Activated CD8-positive, alpha-beta memory T cell treated with anti-CD3 and anti-CD28 coated beads for 36 hours (primary cell): Measurements from ENCODE around the gene CCDC38. TPM values are rescaled to one million over a fixed set of nuclear protein-coding genes. Genes with fewer than 3 reads are reported as not detected.
"Not testable (repeated sequence)": the region's sequence is repeated elsewhere in the genome, so short reads cannot be mapped to it uniquely, and the experiment has no call there.

Experiments
- CTCF ChIA-PET: fragments of 350-600 bp; sonication (Branson Sonifier 250); formaldehyde crosslinking; loops from one replicate; lab custom pipeline; 2021; ENCODE audit warnings: antibody characterized with exemption; lab: Charles Lee
- POLR2A ChIA-PET: fragments of 350-600 bp; sonication (Branson Sonifier 250); formaldehyde crosslinking; loops from one replicate; lab custom pipeline; 2021; ENCODE audit warnings: antibody characterized with exemption; lab: Charles Lee
- total RNA-seq, 2 experiments: library from RNA; stranded (reverse); gene quantifications; one replicate each; pipeline ENCODE4 v1.2.3, GENCODE V29; 2021

Gene CCDC38
- total RNA-seq, 2 experiments from 2014 or later: 0.25 to 0.31 TPM

DNA sequence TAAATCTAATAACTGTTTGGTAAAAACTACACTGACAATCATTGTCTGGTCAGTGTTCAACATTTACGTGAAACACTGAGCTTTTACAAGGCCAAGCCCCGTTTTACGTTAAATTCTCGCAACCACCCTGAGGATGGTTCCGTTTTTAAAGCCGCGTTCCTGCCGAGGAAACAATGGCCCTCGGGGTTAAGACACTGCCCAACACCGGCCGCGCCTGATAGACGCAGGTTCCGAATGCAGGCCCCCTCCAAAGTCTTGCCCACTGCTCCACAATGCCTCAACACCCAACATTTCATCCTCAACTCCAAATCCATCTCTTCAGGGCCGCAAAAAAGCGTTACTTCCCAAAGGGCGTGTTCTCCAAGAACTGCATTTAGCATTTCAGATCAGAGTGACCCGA is 84.6 kb downstream of the CCDC38 start:
- POLR2A ChIA-PET: no interaction called here

DNA sequence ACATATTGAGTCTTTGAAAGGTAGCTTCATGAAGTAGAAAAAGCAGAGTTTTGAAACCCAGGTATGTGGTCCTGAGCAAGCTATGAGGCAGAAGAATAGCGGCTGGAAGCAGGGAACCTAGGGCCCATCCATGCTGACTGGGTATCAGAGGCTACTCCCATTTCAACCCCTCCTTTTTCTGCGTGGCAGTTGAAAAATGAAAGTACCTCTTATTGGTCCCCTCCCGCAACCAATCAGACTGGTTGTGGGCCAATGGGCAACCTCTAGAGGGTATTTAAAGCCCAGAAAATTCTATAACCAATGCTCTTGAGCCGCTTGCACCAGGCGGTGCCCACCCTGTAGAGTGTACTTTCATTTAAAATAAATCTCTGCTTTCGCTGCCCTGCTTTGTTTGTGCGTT is 85.3 kb downstream of the CCDC38 start:
- ChIA-PET POLR2A (no interaction called here), CTCF (no interaction called here)

More for the DNA sequence above, 84.6 kb downstream of the CCDC38 start:
- CTCF ChIA-PET: no interaction called here

DNA sequence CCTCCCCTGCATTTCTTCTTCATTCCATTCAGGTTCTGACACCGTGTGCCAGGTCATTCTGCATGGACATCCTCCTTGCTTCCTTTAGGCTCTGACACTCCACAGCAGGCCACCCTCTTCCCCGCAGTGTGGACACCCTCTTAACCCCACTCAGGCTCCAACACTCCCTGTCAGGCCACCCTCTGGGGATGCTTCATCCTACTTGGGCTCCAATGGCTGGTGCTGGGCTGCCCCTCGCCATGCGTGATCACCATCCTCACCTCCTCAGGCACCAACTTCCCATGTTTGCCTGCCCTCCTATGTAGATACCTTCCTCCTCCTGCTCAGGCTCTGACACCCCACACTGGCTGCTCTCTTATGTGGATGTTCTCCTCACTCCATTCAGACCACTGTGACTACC is 90.3 kb downstream of the CCDC38 start:
- POLR2A ChIA-PET: no interaction called here
- CTCF ChIA-PET: no interaction called here

DNA sequence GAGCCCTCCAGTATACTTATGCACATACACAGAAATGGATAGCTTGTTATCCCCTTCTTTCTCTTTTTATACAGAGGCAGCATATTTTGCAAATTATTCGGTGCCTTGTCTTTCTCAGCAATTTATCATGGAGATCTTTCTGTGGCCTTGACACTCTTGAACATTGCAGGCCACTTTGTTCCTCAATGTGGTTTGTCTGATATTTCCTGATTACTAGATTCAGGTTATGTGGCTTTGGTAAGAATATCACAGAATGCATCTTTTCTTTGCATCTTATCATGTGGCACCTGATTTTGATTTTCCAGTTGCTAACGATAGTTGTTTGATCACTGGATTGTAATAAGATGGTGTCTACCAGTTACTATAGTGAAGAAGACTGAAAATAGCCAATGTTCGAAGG is 90.8 kb downstream of the CCDC38 start:
- CTCF ChIA-PET: no interaction called here

DNA sequence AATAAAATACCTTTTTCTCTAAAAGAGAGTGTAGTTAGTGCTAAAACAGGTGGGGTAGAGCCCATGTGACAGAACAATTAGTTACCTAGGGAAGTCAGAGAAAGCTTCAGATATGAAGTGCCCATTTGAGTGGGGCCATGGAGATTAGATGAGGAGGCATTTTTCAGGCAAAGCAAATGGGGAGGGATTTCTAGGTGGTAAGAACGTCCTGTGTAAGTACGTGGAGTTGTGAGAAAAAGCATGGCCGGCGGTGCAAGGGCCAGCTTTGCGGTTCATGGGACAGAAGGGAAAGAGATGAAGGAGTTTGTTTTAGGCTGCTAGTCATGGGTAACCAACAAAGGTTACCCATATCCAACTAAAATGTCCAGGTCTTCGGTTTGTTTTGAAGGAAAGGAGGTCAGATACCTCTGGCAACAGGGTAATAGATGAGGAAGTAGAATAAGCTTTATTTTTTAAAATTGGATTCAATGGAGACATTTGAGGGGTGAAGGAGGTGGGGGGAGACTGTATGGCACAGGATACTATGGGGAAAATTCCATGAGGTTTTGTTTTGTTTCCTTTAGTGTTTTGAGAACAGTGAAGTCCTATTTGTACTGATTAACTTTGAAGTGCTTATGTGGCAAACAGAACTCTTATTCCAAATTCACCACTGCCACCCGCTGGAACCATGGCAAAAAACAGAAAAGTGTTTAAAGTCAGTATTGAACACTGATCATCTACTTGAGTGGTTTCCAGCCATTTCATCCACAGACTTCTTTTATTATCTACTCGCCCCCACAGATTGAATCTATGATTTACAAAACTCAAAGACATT is 93.6 kb downstream of the CCDC38 start:
- ChIA-PET CTCF (no interaction called here), POLR2A (no interaction called here)

More for the DNA sequence above, 90.8 kb downstream of the CCDC38 start:
- POLR2A ChIA-PET: no interaction called here

DNA sequence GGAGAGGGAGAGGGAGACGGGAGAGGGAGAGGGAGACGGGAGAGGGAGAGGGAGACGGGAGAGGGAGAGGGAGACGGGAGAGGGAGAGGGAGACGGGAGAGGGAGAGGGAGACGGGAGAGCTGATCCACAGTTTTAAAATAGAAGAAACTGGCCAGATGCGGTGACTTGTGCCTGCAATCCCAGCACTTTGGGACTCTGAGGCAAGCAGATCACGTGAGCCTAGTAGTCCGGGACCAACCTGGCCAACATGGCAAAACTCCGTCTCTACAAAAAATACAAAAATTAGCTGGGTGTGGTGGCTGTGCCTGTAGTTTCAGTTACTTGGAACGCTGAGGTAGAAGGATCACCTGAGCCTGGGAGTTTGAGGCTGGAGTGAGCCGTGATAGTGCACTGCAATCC is 100.0 kb downstream of the CCDC38 start:
- POLR2A ChIA-PET, CTCF ChIA-PET: not testable (repeated sequence)

DNA sequence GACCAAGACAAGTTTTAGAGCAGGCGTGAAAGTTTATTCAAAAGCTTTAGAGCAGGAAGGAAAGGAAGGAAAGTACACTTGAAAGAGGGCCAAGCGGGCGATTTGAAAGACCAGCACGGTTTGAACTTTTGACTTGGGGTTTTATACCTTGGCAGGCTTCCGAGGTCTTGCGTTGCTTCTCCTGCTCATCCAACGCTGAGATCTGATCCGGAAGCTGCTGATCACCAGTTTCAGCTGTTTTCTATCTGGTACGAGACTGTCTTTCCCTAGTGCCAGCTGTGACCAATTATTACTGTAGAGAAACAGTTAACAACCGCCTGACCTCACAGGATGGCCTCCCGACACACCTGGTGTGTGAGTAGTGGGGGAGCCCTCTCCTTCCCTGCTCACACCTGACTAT is 104.3 kb downstream of the CCDC38 start:
- ChIA-PET CTCF (no interaction called here), POLR2A (no interaction called here)

DNA sequence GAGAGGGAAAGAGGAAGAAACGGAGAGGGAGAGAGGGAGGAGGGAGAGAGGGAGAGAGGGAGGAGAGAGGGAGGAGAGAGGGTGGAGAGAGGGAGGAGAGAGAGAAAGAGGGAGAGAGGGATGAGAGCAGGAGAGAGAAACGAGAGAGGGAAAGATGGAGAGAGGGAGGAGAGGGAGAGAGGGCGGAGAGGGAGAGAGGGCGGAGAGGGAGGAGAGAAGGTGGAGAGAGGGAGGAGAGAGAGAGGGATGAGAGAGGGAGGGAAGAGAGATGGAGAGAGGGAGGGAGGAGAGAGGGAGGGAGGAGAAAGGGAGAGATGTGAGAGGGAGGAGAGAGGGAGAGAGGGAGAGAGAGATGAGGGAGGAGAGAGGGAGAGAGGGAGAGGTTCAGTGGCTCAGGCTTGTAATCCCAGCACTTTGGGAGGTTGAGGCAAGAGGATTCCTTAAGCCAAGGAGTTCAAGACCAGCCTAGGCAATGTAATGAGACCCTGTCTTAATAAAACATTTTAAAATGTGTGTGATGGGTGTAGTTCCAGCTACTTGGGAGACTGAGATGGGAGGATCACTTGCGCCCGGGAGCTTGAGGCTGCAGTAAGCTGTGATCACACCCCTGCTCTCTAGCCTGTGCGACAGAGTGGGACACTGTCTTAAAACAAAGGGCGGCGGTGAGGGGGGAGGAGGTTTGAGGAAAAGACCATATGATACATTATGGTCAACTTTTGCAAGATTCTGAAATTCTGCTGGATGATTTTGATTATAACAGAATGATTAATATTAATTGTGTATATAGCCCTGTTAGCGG is 105.0 kb downstream of the CCDC38 start:
- ChIA-PET POLR2A (no interaction called here), CTCF (no interaction called here)

DNA sequence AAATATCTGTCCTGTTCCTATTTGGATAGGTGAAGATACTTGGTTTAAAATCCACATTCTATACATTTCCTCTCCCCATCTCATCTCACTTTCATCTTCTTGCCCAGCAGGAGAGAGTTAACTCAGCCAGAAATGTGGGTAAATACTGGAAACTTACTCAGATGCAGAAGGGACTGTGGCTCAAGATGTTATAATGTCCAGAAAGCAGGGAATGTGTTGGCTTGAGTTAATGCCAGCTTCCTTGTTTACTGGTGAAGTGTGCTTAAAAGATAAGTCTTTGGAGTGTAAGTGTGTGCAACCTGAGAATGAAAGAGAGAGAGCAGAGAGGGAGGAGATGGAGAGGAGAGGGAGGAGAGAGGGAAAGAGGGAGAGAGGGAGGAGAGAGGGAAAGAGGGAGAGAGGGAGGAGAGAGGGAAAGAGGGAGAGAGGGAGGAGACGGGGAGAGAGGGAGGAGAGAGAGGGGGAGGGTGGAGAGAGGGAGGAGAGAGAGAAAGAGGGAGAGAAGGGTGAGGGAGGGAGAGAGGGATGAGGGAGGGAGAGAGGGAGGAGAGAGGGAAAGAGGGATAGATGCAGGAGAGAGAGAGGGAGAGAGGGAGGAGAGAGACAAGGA is 105.7 kb downstream of the CCDC38 start:
- CTCF ChIA-PET: no interaction called here
- POLR2A ChIA-PET: no interaction called here

DNA sequence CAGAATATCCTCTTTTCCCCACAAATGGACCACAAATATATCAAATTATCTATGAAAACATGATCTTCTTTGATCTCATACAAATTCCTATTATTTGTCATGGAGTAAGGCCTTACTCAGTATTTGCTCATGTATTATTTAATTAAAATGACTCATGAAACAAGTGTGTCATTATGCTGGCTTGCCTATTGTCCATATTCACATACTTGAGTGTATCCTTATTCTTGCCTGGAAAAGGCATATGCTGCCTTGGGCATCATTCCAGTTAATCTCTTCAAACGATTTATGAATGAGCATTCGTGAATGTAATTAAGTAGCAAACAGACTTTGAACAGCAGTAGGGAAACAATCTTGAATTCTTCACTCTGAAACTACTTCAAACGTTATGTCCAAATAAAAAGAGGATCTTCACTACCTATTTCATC is 106.2 kb downstream of the CCDC38 start:
- ChIA-PET POLR2A (no interaction called here), CTCF (no interaction called here)

DNA sequence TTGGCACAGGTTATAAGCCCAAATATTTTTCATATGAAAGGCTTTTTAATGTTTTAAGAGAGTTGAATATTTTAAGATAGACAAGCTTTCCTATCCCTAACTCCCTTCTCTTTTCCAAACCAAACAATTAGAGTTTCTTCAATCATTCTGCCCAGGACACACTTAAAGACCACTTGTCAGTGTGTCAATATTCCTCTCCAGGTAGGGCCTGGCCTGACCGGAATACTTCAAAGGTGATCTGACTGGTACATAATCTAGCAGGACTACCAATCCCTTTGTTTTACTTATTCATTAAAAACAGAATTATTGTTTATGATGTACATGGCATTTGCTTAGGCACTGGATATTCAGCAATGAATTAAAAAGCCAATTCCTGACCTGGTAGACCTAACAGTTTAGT is 107.8 kb downstream of the CCDC38 start:
- ChIA-PET POLR2A (no interaction called here), CTCF (no interaction called here)

DNA sequence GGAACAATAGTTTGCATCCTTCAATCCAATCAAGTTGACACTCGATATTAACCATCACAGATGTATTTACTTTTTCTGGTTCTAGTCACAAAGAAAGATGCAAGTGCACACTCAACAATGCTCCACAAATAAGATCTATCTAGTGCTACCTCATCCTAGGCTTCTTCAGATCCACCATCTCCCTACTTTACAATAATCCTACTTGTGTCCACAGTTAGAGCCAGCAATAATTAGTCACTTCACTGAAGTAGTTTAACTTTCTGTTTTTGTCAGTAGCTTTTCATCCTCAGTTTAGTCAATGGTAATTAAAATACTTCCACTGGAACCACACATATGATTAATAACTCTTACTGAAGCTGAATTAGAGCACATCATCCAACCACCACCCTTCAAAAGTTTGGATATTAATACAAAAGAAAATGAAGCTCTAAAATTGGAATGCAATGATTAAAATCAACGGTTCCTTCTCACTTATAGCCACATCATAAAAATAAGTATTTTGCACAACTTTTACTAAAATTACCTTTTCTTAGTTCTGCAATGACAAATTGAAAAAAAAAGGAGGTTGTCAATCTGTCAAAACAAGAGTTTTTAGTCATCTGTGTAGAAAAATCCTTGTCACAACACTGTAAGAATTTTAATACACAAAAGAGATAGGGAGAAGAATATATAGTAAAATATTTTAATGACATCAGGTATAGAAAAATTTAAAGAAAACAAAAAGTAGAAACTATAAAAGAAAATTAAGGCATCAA is 111.9 kb downstream of the CCDC38 start:
- POLR2A ChIA-PET: no interaction called here
- CTCF ChIA-PET: no interaction called here

DNA sequence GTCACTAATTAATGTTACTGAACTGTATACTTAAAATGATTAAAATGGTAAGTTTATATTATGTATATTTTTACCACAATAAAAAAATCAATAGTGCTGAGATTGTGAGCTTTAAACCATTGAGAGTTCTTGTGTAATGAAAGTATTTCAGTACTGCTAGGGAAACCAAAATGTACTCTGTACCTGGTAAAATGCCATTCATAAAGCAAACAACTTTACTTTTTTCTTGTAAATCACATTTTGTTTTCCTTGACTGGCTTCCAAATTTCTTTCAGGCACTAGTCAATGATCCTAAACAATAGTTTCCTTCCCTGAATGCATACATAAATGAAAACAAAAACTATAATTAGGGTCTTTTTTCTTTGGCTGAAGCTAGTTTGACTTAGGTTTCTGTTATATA is 113.0 kb downstream of the CCDC38 start:
- CTCF ChIA-PET: no interaction called here
- POLR2A ChIA-PET: interaction anchor here (0.6 kb wide), 1 partner anchor 729 kb away, joined by 3 read pairs; no protein-coding TSS in a partner anchor

DNA sequence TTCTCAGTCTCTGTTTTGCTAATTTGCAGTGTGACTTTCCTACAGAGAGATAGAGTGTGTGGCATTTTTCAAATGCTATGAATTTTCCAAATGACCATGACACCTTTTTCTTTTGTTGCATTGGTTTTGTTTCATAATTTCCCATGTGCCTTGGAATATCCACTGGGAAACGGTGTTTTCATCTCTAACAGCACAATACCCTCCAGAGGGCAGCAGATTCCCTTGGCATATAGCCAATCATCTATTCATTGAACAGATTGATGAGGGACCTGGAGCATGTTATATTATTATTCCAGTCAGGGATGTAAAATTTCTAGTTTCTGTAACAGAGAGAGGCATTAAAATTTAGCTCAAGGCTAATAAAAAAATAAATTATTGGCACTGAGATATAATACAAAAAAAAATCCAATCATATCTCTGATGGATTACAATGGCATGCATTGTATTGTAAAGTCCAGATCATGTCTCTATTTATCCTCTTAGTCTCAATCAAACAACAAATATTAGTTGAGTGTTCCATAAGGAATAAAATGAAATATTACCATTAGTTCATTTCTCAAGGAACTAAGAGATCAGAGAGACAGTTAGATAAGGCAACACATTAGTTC is 122.2 kb downstream of the CCDC38 start:
- ChIA-PET POLR2A (no interaction called here), CTCF (no interaction called here)

Other genes with a start within 250 kb of the CCDC38 start
- not detected for gene NTN4, start 151.8 kb downstream of the CCDC38 start, total RNA-seq
- 10 to 100 TPM; 49.8 to 53.4 TPM for gene SNRPF, start 83.7 kb downstream of the CCDC38 start, total RNA-seq
- 1 to 10 TPM; 1.7 to 2.6 TPM for gene AMDHD1, start 717 bp upstream of the CCDC38 start, total RNA-seq
- under 1 TPM; 0.38 to 0.48 TPM for gene HAL, start 53.7 kb upstream of the CCDC38 start, total RNA-seq
- gene LTA4H, start 93.0 kb upstream of the CCDC38 start, total RNA-seq: 10 to 100 TPM; 71.4 to 72.3 TPM